ENCODE data around the gene FBXO2. TPM values are rescaled to one million over a fixed set of nuclear protein-coding genes. Genes with fewer than 3 reads are reported as not detected.

The FBXO2 gene
- total RNA-seq, 2 experiments from 2014 or later = 3.2 to 3.7 TPM

GRCh38 chr1:11639372-11639771 is 14.9 kb downstream of the FBXO2 start:
- ChIA-PET CTCF (no interaction called here), POLR2A (no interaction called here)
- H3K36me3 Mint-ChIP-seq (ENCODE audit: low read depth) = no peaks in the 10 kb centered on the region
- ATAC-seq (ENCODE audit: poor library complexity) (no peak), DNase-seq (no peak)
- no peak overlapping the region for H3K27ac ChIP-seq (ENCODE audit: low read depth in 1 of 2, low read length in 2 of 2)
- peaks cover 4 to 7% of the 10 kb centered on the region in 2 experiments for H3K27me3 ChIP-seq (ENCODE audit: control insufficient read depth in 1 of 2, insufficient read depth in 2 of 2, low read length in 2 of 2)
- no peak overlapping the region for H3K4me3 ChIP-seq (ENCODE audit: low read length)
- H3K4me3 Mint-ChIP-seq = no peak overlapping the region
- no peaks in the 10 kb centered on the region for H3K9me3 Mint-ChIP-seq
- no peaks in the 10 kb centered on the region for H3K36me3 ChIP-seq (ENCODE audit: insufficient read depth, low read length)
- H3K9me3 ChIP-seq (ENCODE audit: control insufficient read depth in 1 of 2, insufficient read depth in 1 of 2, low read length in 2 of 2) = no peaks in the 10 kb centered on the region
- intact Hi-C loops (cut with DNase I, micrococcal nuclease) = no loop called here
- no peak overlapping the region for H3K27ac Mint-ChIP-seq
- TF ChIP-seq CTCF (IDR thresholded peaks at IDR 0.05) = no peak
- H3K4me1 Mint-ChIP-seq (ENCODE audit: low read depth) = no peaks in the 10 kb centered on the region
- H3K27me3 Mint-ChIP-seq = peaks cover 18% of the 10 kb centered on the region
- peaks cover 4% of the 10 kb centered on the region for H3K4me1 ChIP-seq (ENCODE audit: insufficient read depth, low read length)

GRCh38 chr1:11638121-11638520 is 16.1 kb downstream of the FBXO2 start:
- no peaks in the 10 kb centered on the region for H3K9me3 Mint-ChIP-seq
- intact Hi-C loops (cut with DNase I, micrococcal nuclease) = no loop called here
- no peak for ATAC-seq (ENCODE audit: poor library complexity)
- no peaks in the 10 kb centered on the region for H3K36me3 Mint-ChIP-seq (ENCODE audit: low read depth)
- H3K4me3 ChIP-seq (ENCODE audit: low read length) = no peak overlapping the region
- H3K27ac ChIP-seq (ENCODE audit: low read depth in 1 of 2, low read length in 2 of 2) = no peak overlapping the region
- no peaks in the 10 kb centered on the region for H3K9me3 ChIP-seq (ENCODE audit: control insufficient read depth in 1 of 2, insufficient read depth in 1 of 2, low read length in 2 of 2)
- peaks cover 4 to 7% of the 10 kb centered on the region in 2 experiments for H3K27me3 ChIP-seq (ENCODE audit: control insufficient read depth in 1 of 2, insufficient read depth in 2 of 2, low read length in 2 of 2)
- H3K4me3 Mint-ChIP-seq = no peak overlapping the region
- no peak for TF ChIP-seq CTCF (IDR thresholded peaks at IDR 0.05)
- peaks cover 4% of the 10 kb centered on the region for H3K4me1 ChIP-seq (ENCODE audit: insufficient read depth, low read length)
- H3K36me3 ChIP-seq (ENCODE audit: insufficient read depth, low read length) = no peaks in the 10 kb centered on the region
- ChIA-PET POLR2A (no interaction called here), CTCF (interaction anchor here (1.3 kb wide), 1 partner anchor 398 kb away, joined by 3 read pairs; no protein-coding TSS in a partner anchor)
- H3K27ac Mint-ChIP-seq = no peak overlapping the region
- no peak for DNase-seq
- H3K27me3 Mint-ChIP-seq = peaks cover 22% of the 10 kb centered on the region
- H3K4me1 Mint-ChIP-seq (ENCODE audit: low read depth) = no peaks in the 10 kb centered on the region

- CTCF ChIA-PET = interaction anchor here (0.6 kb wide), 1 partner anchor 307 kb away, joined by 3 read pairs; no protein-coding TSS in a partner anchor
Observed at GRCh38 chr1:11634365-11635192, 19.6 kb downstream of the FBXO2 start.

More at GRCh38 chr1:11634365-11635192, 19.6 kb downstream of the FBXO2 start:
- H3K4me1 Mint-ChIP-seq (ENCODE audit: low read depth) = no peaks in the 10 kb centered on the region
- H3K36me3 Mint-ChIP-seq (ENCODE audit: low read depth) = no peaks in the 10 kb centered on the region
- H3K9me3 Mint-ChIP-seq = no peaks in the 10 kb centered on the region
- DNase-seq (no peak), ATAC-seq (ENCODE audit: poor library complexity) (no peak)
- intact Hi-C loops (cut with DNase I, micrococcal nuclease) = no loop called here
- Histone ChIP-seq H3K27me3 (ENCODE audit: control insufficient read depth in 1 of 2, insufficient read depth in 2 of 2, low read length in 2 of 2) (peaks cover 8 to 10% of the 10 kb centered on the region in 2 experiments), H3K27ac (ENCODE audit: low read depth in 1 of 2, low read length in 2 of 2) (no peak overlapping the region), H3K4me3 (ENCODE audit: low read length) (no peak overlapping the region), H3K36me3 (ENCODE audit: insufficient read depth, low read length) (no peaks in the 10 kb centered on the region), H3K9me3 (ENCODE audit: control insufficient read depth in 1 of 2, insufficient read depth in 1 of 2, low read length in 2 of 2) (no peaks in the 10 kb centered on the region), H3K4me1 (ENCODE audit: insufficient read depth, low read length) (no peaks in the 10 kb centered on the region)
- POLR2A ChIA-PET = no interaction called here
- no peak for TF ChIP-seq CTCF (IDR thresholded peaks at IDR 0.05)
- peaks cover 22% of the 10 kb centered on the region for H3K27me3 Mint-ChIP-seq
- no peak overlapping the region for H3K4me3 Mint-ChIP-seq
- no peak overlapping the region for H3K27ac Mint-ChIP-seq

All from CD4-positive, alpha-beta T cell (primary cell).